Activated CD8-positive, alpha-beta T cell treated with anti-CD3 and anti-CD28 coated beads for 36 hours (primary cell): ENCODE data around the gene TMEM52. TPM values are rescaled to one million over a fixed set of nuclear protein-coding genes. Genes with fewer than 3 reads are reported as not detected.

Experiments used
- ATAC-seq: fragments of 200-7000 bp; cut with Tn5 transposase; one replicate; pipeline ENCODE4 v1.10.0; 2021; ENCODE audit warnings: mild to moderate bottlenecking, moderate library complexity
- CTCF ChIA-PET: fragments of 350-600 bp; sonication (Branson Sonifier 250); formaldehyde crosslinking; loops from one replicate; lab custom pipeline; 2021; ENCODE audit warnings: antibody characterized with exemption; lab: Charles Lee
- POLR2A ChIA-PET: fragments of 350-600 bp; sonication (Branson Sonifier 250); formaldehyde crosslinking; loops from one replicate; lab custom pipeline; 2021; ENCODE audit warnings: antibody characterized with exemption; lab: Charles Lee
- DNase-seq: peaks from one replicate; pipeline ENCODE4 v3.0.0-alpha.2; 2020
- H3K27ac Mint-ChIP-seq: one replicate; pipeline ENCODE4 v1.8.0; 2021; ENCODE audit warnings: mild to moderate bottlenecking, mixed read lengths
- H3K27me3 Mint-ChIP-seq: one replicate; pipeline ENCODE4 v1.8.0; 2021; ENCODE audit warnings: mixed read lengths
- H3K36me3 Mint-ChIP-seq: one replicate; pipeline ENCODE4 v1.8.0; 2021; ENCODE audit warnings: low read depth, mixed read lengths
- H3K4me1 Mint-ChIP-seq: one replicate; pipeline ENCODE4 v1.8.0; 2021; ENCODE audit warnings: low read depth, mixed read lengths
- H3K4me3 Mint-ChIP-seq: one replicate; pipeline ENCODE4 v1.8.0; 2021; ENCODE audit warnings: mild to moderate bottlenecking, moderate library complexity, mixed read lengths
- H3K9me3 Mint-ChIP-seq: one replicate; pipeline ENCODE4 v1.8.0; 2021; ENCODE audit warnings: mixed read lengths
- intact Hi-C: fragments of 100-400 bp; cut with micrococcal nuclease; formaldehyde crosslinking; loops from one replicate; pipeline ENCODE4 v1.10.0; 2022
- total RNA-seq, 2 experiments: library from RNA; stranded (reverse); gene quantifications; one replicate each; pipeline ENCODE4 v1.2.3, GENCODE V29; 2021
- TF ChIP-seq, protein P1 (sequence below): fragments of 200-600 bp; IDR thresholded peaks from one replicate; pipeline ENCODE4 v1.8.0; 2022; ENCODE audit warnings: antibody characterized with exemption, mild to moderate bottlenecking

TMEM52 gene
- total RNA-seq, 2 experiments from 2014 or later = 2.1 to 2.2 TPM

DNA sequence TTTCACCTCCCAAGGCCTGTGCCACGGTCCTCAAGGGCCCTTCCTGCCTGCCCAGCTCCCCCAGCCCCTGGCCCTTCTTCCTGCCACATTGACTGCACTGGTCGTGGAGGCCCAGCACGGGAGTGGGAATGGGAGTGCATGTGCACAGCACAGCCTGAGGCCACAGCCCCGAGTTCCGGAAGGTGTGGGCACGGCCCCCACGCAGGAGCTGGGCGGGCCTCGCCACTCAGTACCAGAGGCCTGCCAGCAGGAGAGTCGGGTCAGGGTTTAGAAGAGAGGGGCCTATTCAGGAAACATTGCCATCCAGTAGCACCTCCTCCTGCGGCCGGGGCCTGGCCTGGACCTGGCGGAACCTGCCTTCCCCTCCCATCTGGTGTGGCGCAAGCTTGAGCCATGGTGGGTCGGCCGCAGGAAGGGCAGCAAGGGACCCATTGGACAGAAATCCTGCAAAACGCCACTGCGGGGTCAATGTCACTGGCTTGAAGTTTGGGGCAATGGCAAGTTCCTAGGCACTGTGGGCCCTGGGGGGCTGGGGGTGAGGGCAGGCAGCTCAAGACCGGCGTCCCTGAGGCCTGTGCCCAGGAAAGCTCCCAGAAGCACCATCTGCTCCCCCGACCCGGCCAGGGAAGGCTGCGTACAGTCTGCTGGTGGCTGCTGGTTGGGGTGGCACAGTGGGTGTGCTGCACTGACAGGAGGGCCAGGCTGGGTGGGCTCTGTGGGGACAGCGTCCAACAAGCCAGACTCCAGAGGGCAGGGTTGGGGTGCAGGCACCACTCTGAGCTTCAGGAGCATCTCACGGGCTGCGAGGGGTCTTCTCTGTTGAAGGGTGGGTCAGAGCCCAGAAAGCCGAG lies 1.8 kb upstream of the TMEM52 start:
- Mint-ChIP-seq H3K36me3 (no peaks in the 10 kb centered on the region), H3K4me3 (no peak overlapping the region), H3K27me3 (no peaks in the 10 kb centered on the region), H3K9me3 (no peaks in the 10 kb centered on the region), H3K27ac (no peak overlapping the region), H3K4me1 (peaks cover 3% of the 10 kb centered on the region)
- TF ChIP-seq, protein P1, sequence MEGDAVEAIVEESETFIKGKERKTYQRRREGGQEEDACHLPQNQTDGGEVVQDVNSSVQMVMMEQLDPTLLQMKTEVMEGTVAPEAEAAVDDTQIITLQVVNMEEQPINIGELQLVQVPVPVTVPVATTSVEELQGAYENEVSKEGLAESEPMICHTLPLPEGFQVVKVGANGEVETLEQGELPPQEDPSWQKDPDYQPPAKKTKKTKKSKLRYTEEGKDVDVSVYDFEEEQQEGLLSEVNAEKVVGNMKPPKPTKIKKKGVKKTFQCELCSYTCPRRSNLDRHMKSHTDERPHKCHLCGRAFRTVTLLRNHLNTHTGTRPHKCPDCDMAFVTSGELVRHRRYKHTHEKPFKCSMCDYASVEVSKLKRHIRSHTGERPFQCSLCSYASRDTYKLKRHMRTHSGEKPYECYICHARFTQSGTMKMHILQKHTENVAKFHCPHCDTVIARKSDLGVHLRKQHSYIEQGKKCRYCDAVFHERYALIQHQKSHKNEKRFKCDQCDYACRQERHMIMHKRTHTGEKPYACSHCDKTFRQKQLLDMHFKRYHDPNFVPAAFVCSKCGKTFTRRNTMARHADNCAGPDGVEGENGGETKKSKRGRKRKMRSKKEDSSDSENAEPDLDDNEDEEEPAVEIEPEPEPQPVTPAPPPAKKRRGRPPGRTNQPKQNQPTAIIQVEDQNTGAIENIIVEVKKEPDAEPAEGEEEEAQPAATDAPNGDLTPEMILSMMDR = no peak
- intact Hi-C loops = no loop called here
- DNase-seq (no peak), ATAC-seq (no peak)
- POLR2A ChIA-PET = no interaction called here
- CTCF ChIA-PET = no interaction called here

DNA sequence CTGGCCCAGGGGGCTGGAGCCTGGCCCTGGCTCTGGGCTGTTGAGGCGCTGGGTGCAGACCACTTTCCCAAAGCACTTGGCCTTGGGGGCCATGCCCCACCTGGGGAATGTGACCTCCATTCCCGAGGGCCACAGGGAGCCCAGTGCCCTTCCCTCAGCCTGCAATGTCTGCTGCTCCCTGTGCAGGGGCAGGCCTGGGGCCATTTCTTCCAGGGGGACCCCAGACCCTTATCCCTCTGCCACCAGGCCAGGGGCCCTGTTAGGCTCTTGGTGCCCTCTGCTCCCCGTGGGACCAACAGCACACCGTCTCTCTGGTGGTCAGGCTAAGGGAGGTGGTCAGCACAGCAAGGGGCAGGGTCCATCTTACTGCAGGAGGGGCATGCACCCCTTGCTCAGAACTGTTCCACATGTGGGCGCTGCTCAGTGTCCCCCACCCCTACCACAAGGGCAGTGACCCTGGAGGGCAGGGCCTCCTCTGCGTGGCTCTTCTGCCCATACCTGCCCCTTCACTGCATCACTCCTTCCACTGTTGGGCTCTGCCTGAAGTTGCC lies 1.1 kb upstream of the TMEM52 start:
- H3K9me3 Mint-ChIP-seq = no peaks in the 10 kb centered on the region
- CTCF ChIA-PET = no interaction called here
- no peaks in the 10 kb centered on the region for H3K27me3 Mint-ChIP-seq
- intact Hi-C loops = no loop called here
- POLR2A ChIA-PET = no interaction called here
- H3K36me3 Mint-ChIP-seq = no peaks in the 10 kb centered on the region
- no peak overlapping the region for H3K27ac Mint-ChIP-seq
- peaks cover 3% of the 10 kb centered on the region for H3K4me1 Mint-ChIP-seq
- TF ChIP-seq, protein P1 = no peak
- no peak for ATAC-seq
- H3K4me3 Mint-ChIP-seq = no peak overlapping the region
- no peak for DNase-seq

DNA sequence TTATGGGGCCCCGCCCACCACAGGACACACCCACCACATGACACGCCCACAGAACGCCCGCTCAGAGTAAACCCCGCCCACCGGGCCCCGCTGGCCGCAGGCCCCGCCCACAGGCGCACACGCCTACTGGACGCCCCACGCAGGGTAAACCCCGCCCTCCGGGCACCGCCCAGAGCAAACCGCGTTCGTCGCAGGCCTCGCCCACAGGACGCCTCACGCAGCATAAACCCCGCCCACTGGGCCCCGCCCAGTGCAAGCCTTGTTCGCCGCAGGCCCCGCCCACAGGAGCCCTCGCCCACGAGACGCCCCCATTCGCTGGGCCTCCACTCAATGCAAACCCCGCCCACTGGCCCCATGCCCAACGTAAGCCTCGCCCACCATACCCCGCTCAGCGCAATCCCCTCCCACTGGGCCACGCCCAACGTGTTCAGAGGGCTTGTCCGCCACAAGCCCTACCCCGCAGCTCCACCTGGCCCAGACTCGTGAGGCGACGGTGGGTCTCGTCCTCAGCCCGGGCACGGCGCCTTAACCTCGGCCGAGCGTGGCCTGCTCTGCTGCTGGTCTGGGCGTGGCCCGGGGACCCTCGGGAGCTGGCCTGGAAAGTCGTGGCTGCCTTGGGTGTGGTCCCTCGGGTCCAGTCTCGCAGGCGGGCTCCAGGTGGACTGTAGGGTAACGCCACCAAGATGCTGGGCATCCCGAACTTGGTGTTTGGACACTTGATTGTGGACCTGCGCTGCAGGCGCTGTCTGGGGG lies 401 bp upstream of the TMEM52 start:
- peak overlapping the region; percentile 53 for H3K4me3 Mint-ChIP-seq
- H3K9me3 Mint-ChIP-seq = no peaks in the 10 kb centered on the region
- H3K27ac Mint-ChIP-seq = no peak overlapping the region
- TF ChIP-seq, protein P1 = no peak
- ChIA-PET CTCF (interaction anchor here (0.7 to 2.8 kb wide), 2 partner anchors 10 to 126 kb away, joined by 3 to 9 read pairs; no protein-coding TSS in a partner anchor), POLR2A (no interaction called here)
- H3K4me1 Mint-ChIP-seq = peaks cover 3% of the 10 kb centered on the region
- H3K27me3 Mint-ChIP-seq = no peaks in the 10 kb centered on the region
- DNase-seq (peak; percentile 99), ATAC-seq (peak; percentile 94)
- intact Hi-C loops = no loop called here
- H3K36me3 Mint-ChIP-seq = no peaks in the 10 kb centered on the region

DNA sequence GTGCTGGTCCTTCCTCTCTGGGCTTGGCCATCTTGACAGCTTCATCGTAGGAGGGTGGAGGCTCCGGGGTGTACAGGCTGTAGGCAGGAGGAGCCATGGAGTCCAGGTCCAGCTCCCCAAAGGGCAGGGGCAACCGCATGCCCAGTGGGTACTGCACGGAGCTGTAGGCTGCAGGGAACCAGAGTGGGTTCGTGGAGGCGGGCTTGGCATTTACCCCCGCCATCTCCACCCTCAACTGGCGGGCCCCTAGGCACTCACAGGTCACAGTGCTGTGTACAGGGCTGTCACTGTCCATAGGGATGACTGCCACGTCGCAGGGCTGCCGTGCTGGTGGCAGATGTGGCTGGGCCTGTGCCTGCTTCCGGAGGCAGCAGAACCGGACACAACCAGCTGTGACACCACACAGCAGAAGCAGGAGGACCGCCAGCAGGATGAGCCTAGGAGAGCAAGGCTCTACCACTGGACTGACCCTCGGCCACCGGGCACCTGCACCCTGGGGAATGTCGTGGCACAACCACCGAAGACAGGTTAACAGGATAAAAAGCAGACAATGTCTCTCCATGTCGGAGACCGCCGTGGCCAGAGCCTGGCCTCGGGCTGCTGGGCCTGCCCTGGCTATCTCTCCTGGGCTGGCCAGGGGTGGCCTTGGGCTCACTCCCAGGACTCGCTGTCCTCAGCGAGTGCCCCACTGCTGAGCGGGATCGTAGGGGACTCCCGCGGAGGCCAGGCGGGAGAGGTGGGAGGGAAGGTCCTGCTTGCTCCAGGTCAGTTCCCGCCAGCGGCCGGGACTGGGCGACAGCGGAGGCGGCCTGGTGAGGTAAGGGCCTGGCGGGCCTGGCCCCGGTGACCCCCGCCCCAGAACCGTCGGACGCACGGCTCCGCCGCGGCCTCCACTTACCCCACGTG lies 831 bp downstream of the TMEM52 start:
- peaks cover 3% of the 10 kb centered on the region for H3K4me1 Mint-ChIP-seq
- peaks cover 3% of the 10 kb centered on the region for H3K27me3 Mint-ChIP-seq
- H3K9me3 Mint-ChIP-seq = no peaks in the 10 kb centered on the region
- H3K27ac Mint-ChIP-seq = no peak overlapping the region
- DNase-seq (no peak), ATAC-seq (no peak)
- CTCF ChIA-PET = interaction anchor here (1.9 to 2.8 kb wide), 2 partner anchors 9 to 126 kb away, joined by 9 to 10 read pairs; no protein-coding TSS in a partner anchor
- H3K4me3 Mint-ChIP-seq = peak overlapping the region; percentile 50
- TF ChIP-seq, protein P1 = no peak
- no peaks in the 10 kb centered on the region for H3K36me3 Mint-ChIP-seq
- intact Hi-C loops = no loop called here
- POLR2A ChIA-PET = no interaction called here
